Heart left ventricle (tissue), 16 donors: Measurements from ENCODE around the gene NTM. TPM values are rescaled to one million over a fixed set of nuclear protein-coding genes. Genes with fewer than 3 reads are reported as not detected.

ENCODE experiments used
- ATAC-seq, 4 donors: fragments of 200-7000 bp; cut with Tn5 transposase; one replicate each; pipeline ENCODE4 v1.9.1; 2020 to 2022; ENCODE audit warnings: moderate library complexity in 4 of 4, mild to moderate bottlenecking in 3 of 4, moderate number of reproducible peaks in 1 of 4
- DNase-seq, 5 donors: peaks; one replicate each; pipeline ENCODE4 v3.0.0-alpha.2; 2020
- H3K27ac ChIP-seq, 12 donors: fragments of 200-600 bp; sonication (generic) in 4 of 12; one replicate each; pipeline versions ENCODE4 v1.5.0 to v1.8.0; 2016 to 2022; ENCODE audit warnings: mild to moderate bottlenecking in 2 of 12
- H3K27me3 ChIP-seq, 9 donors: fragments of 200-600 bp; sonication (generic) in 2 of 9; one replicate each; pipeline versions ENCODE4 v1.5.1 to v1.8.0; 2016 to 2022; ENCODE audit warnings: mild to moderate bottlenecking in 3 of 9
- H3K36me3 ChIP-seq, 9 donors: fragments of 200-600 bp; sonication (generic) in 2 of 9; one replicate each; pipeline versions ENCODE4 v1.5.0 to v1.8.0; 2018 to 2022; ENCODE audit warnings: mild to moderate bottlenecking in 2 of 9
- H3K4me1 ChIP-seq, 12 donors: fragments of 200-600 bp; sonication (generic) in 4 of 12; one replicate each; pipeline versions ENCODE4 v1.5.0 to v1.8.0; 2016 to 2022; ENCODE audit warnings: mild to moderate bottlenecking in 3 of 12
- H3K4me3 ChIP-seq, 12 donors: fragments of 200-600 bp; sonication (generic) in 4 of 12; one replicate each; pipeline versions ENCODE4 v1.5.0 to v1.8.0; 2017 to 2022; ENCODE audit warnings: mild to moderate bottlenecking in 9 of 12, moderate library complexity in 4 of 12
- H3K9me3 ChIP-seq, 12 donors: fragments of 200-600 bp; sonication (generic) in 4 of 12; one replicate each; pipeline versions ENCODE4 v1.5.0 to v1.8.0; 2016 to 2022; ENCODE audit warnings: mild to moderate bottlenecking in 1 of 12
- POLR2A ChIP-seq, 2 donors: fragments of 450-650 bp; IDR thresholded peaks; one replicate each; pipeline ENCODE4 v1.6.1; 2017; ENCODE audit warnings: antibody characterized with exemption in 2 of 2, mild to moderate bottlenecking in 2 of 2, moderate library complexity in 2 of 2
- WGBS, 4 donors: extraction: QIAGEN DNeasy Blood & Tissue Kit in 2 of 4; methylation state at CpG; one replicate each; pipeline versions ENCODE4 v1.1.5 to v1.1.7; 2013 to 2018; 5-methylcytosine and 5-hydroxymethylcytosine counted together
- intact Hi-C, 10 donors: fragments of 100-400 bp; cut with DNase I; formaldehyde crosslinking; loops; one replicate each; pipeline versions ENCODE4 v1.11.1 to v1.14.2; 2022
- polyA plus RNA-seq, 2 donors: library from polyadenylated mRNA; stranded (reverse); fragments of 200-250 nt; gene quantifications; one replicate each; pipeline ENCODE4 v1.2.3, GENCODE V29; 2013
- total RNA-seq, 9 donors: library from RNA; depleted of rRNA in 2 of 9; stranded (reverse); fragments of >200 nt in 2 of 9; fragmentation: NEBNext Ultra II Directional in 3 of 9; extraction: Animal tissue kit (Norgen Biotek cat#: 25700) in 3 of 9; gene quantifications; one replicate each; pipeline versions ENCODE4 v1.1.0 to v1.2.4, GENCODE V29; 2016 to 2023
- TF ChIP-seq, protein P1 (sequence below), 12 donors: fragments of 200-600 bp; sonication (generic) in 4 of 12; IDR thresholded peaks; one replicate each; pipeline versions ENCODE4 v1.5.0 to v1.8.0; 2018 to 2022; ENCODE audit warnings: antibody characterized with exemption in 12 of 12, mild to moderate bottlenecking in 5 of 12
- donor health status: ischemic (EF 13 %, LVEDD 7.1; RV severe dilation, severe dysfunction).
- donor health status: healthy with polysubstance abuse.
- donor health status: DM: no; HTN: yes; CAD: no.
- donor health status: DM: no; HTN: no; CAD: no.
- donor health status: ischemic (EF 25% LVEDD 6.9; RV normal size, moderate dysfunction).
- donor health status: ischemic (EF 25% LVEDD 5.7; RV mildly dilated, moderate dysfunction).
- donor health status: healthy.
- donor health status: DM: yes; HTN: yes; CAD: no.
- donor health status: ischemic (EF 35%, LVEDD 5.7; RV mildly dilated, moderate dysfunction).
- donor health status: nonischemic (EF 11% LVEDD 7.7; RV severe dilation, severe dysfunction).
- donor health status: DM: yes; HTN: yes; CAD: no.
- donor health status: PGD.
- donor health status: ischemic (EF 29% LVEDD 5.4; RV normal size, mild dysfunction).
- donor health status: nonischemic (EF 23%, LVEDD 6.1; RV moderate dilation, normal function).

NTM gene
- total and polyA plus RNA-seq, 11 donors = 0.40 to 7.7 (median 1.5) TPM

DNA sequence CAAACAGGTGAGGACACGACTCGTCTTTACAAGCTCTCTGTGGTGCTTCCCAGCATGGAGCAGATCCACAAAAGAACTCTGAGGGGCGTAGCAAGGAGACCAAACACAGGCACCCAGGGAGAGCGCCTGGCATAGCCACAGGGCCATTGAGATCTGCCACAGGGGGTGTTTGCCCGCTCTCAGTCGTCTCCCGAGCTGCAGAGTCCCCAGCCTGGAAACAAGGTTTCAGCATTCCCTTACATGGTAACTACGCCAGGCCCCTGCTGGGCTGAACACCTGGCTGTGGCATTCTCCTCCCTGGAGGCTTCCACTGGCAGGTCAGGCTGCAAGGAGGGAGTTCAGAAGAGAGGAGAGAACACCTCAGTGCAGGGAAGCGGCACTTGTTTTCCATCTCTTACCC lies 962.1 kb downstream of the NTM start:
- Histone ChIP-seq H3K4me1 (no peaks in the 10 kb centered on the region), H3K9me3 (no peaks in the 10 kb centered on the region), H3K27ac (no peak overlapping the region), H3K36me3 (no peaks in the 10 kb centered on the region), H3K27me3 (no peaks in the 10 kb centered on the region), H3K4me3 (no peak overlapping the region)
- TF ChIP-seq POLR2A (IDR thresholded peaks at IDR 0.05) = no peak
- TF ChIP-seq, protein P1, sequence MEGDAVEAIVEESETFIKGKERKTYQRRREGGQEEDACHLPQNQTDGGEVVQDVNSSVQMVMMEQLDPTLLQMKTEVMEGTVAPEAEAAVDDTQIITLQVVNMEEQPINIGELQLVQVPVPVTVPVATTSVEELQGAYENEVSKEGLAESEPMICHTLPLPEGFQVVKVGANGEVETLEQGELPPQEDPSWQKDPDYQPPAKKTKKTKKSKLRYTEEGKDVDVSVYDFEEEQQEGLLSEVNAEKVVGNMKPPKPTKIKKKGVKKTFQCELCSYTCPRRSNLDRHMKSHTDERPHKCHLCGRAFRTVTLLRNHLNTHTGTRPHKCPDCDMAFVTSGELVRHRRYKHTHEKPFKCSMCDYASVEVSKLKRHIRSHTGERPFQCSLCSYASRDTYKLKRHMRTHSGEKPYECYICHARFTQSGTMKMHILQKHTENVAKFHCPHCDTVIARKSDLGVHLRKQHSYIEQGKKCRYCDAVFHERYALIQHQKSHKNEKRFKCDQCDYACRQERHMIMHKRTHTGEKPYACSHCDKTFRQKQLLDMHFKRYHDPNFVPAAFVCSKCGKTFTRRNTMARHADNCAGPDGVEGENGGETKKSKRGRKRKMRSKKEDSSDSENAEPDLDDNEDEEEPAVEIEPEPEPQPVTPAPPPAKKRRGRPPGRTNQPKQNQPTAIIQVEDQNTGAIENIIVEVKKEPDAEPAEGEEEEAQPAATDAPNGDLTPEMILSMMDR (IDR thresholded peaks at IDR 0.05) = no peak
- intact Hi-C loops = no loop called here
- ATAC-seq (no peak), DNase-seq (no peak)
- WGBS, 4 donors = 73 to 79% (median 75%) methylated on average over 5 to 9 of the region's 9 CpGs

DNA sequence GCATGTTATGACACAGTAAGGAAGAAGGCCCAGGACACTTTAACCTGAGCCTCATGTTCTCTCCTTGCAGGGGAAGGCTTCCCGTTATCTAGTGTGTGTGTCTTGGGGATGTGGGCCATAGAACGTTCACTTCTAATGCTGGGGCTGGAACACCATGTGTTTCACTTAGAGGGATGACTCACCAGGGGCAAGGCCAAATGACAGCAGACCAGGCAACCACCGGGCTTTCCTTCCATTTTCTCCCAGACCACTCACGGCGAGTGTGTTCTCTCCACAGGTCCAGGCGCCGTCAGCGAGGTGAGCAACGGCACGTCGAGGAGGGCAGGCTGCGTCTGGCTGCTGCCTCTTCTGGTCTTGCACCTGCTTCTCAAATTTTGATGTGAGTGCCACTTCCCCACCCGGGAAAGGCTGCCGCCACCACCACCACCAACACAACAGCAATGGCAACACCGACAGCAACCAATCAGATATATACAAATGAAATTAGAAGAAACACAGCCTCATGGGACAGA lies 964.4 kb downstream of the NTM start:
- no peaks in the 10 kb centered on the region for H3K36me3 ChIP-seq
- DNase-seq (no peak), ATAC-seq (no peak)
- H3K9me3 ChIP-seq = no peaks in the 10 kb centered on the region
- H3K27me3 ChIP-seq = no peaks in the 10 kb centered on the region
- H3K4me1 ChIP-seq = no peaks in the 10 kb centered on the region
- intact Hi-C loops = no loop called here
- 90 to 95% (median 92%) methylated on average over 15 of the region's 15 CpGs for WGBS, 4 donors
- H3K4me3 ChIP-seq = no peak overlapping the region
- no peak for TF ChIP-seq POLR2A (IDR thresholded peaks at IDR 0.05)
- TF ChIP-seq, protein P1 (IDR thresholded peaks at IDR 0.05) = no peak
- no peak overlapping the region for H3K27ac ChIP-seq

DNA sequence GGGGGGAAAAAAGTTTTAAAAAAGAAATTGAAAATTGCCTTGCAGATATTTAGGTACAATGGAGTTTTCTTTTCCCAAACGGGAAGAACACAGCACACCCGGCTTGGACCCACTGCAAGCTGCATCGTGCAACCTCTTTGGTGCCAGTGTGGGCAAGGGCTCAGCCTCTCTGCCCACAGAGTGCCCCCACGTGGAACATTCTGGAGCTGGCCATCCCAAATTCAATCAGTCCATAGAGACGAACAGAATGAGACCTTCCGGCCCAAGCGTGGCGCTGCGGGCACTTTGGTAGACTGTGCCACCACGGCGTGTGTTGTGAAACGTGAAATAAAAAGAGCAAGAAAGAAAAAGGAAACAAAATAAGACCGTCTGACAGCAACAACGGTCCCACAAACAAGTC lies 964.9 kb downstream of the NTM start:
- no peak overlapping the region for H3K4me3 ChIP-seq
- WGBS, 4 donors = 85 to 89% (median 86%) methylated on average over 14 of the region's 14 CpGs
- H3K4me1 ChIP-seq = no peaks in the 10 kb centered on the region
- DNase-seq (no peak), ATAC-seq (no peak)
- no peak overlapping the region for H3K27ac ChIP-seq
- no peaks in the 10 kb centered on the region for H3K9me3 ChIP-seq
- no peaks in the 10 kb centered on the region for H3K27me3 ChIP-seq
- TF ChIP-seq, protein P1 (IDR thresholded peaks at IDR 0.05) = no peak
- TF ChIP-seq POLR2A (IDR thresholded peaks at IDR 0.05) = no peak
- no peaks in the 10 kb centered on the region for H3K36me3 ChIP-seq
- intact Hi-C loops = no loop called here

DNA sequence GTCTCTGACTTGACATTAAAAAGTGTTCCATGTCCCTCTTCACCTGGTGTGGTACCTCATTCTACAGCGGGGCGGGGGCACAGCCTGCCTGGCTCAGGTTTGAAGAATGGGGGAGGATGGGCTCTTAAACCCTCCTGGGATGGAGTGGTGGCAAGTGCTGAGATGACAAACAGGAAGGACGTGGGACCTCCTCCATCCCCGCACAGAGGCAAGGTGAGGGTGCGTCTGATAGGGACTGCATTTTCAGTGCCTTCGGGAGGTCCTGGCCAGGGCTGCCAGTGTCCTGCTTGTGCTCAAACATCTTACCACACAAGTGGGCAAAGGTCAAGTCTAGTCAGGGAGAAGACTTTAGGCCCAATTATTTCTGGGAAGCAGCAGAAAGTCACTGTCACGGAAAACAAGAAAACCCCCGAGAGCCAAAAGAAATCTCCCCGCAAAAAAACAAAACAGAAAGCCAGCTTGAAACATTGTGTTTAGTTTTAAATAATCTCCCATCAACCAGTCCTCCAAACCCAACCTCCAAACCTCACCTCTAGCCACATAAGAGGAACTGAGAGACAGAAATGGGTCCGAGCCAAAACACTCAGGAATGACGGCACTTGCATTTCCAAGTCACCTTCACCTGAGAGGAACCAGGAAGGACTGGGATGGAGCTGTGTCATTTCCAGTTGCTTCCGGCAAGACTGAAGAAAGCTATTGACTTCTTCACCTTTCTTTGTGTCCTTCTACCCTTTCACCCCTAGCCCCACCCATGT lies 966.5 kb downstream of the NTM start:
- ATAC-seq = no peak
- no peaks in the 10 kb centered on the region for H3K9me3 ChIP-seq

More for the DNA sequence above, 966.5 kb downstream of the NTM start:
- no peak for DNase-seq
- intact Hi-C loops = no loop called here
- Histone ChIP-seq H3K4me3 (no peak overlapping the region), H3K36me3 (no peaks in the 10 kb centered on the region), H3K27me3 (no peaks in the 10 kb centered on the region), H3K27ac (no peak overlapping the region), H3K4me1 (peaks cover 0 to 2% (median 0%) of the 10 kb centered on the region in 12 donors)
- no peak for TF ChIP-seq POLR2A (IDR thresholded peaks at IDR 0.05)
- TF ChIP-seq, protein P1 (IDR thresholded peaks at IDR 0.05) = no peak
- 73 to 87% (median 84%) methylated on average over 12 of the region's 12 CpGs for WGBS, 4 donors
